WI38 (cell line): ENCODE data around the gene DCUN1D3.

Experiments used
- H3K4me3 ChIP-seq: 2 replicates; pipeline ENCODE4 v1.5.1; 2011; ENCODE audit warnings: low read depth, mild to moderate bottlenecking, control low read depth, low read length
- CTCF ChIP-seq: IDR thresholded peaks from 2 replicates; pipeline ENCODE4 v1.5.1; 2012; ENCODE audit warnings: low read depth, mild to moderate bottlenecking, control low read depth, low read length

The DCUN1D3 gene

DNA sequence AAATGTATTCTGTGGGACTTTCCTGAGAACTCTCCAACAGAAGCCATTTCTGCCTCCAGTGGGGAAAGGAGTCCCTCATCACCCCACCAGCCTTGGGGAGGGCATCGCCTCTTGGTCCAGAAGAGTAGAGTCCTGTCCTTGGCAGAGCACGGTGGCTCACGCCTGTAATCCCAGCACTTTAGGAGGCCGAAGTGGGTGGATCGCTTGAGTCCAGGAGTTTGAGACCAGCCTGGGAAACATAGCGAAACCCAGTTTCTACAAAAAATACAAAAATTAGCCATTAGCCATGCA is 41.4 kb upstream of the DCUN1D3 start:
- no peak overlapping the region for H3K4me3 ChIP-seq
- no peak for TF ChIP-seq CTCF

DNA sequence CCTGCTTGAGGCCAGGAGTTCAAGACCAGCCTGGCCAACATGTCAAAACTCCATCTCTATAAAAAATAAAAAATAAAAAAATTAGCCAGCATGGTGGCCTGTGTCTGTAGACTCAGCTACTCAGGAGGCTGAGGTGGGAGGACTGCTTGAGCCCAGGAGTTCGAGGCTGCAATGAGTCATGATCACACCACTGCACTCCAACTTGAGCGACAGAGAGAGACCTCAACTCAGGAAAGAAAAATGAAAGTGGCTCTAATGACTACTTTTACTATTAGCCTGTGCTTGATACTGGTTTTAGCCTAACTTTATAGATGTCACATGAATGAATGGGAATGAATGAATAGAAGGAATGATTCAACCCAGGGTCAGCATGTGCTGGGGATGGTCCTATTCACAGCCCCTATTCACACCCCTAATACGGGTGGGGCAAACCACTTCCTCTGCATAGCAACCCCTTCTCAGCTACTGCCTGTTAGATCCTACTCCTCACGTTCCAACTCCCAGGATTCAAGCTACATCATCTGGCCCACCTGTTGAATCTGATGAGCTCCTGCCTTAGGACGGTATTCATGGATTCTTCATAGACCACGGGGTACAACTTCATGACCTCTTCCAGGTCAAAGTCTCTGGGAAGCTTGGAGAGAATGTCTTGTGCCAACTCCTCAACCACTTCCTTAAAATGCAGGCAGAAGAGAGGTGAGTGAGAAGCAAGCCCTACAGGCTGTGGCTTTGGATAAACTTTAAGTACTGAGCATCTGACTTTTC is 40.9 kb upstream of the DCUN1D3 start:
- H3K4me3 ChIP-seq, result no peak overlapping the region
- TF ChIP-seq CTCF, result no peak

DNA sequence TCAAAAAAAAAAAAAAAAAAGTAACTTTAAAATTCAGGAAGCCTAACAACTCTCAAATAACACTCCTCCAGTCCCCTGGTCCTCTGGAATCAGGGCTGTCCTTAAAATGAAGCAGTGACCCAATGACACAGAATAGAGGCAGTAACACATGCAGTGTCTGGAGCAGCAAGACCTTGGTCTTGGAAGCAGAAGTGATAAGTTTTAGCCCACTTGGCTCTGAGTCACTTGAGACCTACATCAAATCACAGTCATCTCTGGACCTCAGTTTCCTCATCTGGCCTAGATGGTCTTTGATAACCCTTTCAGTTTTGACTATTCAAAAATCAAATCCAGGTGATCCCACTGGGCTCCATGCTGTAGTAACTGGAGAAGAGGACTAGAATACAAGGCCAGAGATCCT is 39.5 kb upstream of the DCUN1D3 start:
- no peak overlapping the region for H3K4me3 ChIP-seq
- no peak for TF ChIP-seq CTCF

DNA sequence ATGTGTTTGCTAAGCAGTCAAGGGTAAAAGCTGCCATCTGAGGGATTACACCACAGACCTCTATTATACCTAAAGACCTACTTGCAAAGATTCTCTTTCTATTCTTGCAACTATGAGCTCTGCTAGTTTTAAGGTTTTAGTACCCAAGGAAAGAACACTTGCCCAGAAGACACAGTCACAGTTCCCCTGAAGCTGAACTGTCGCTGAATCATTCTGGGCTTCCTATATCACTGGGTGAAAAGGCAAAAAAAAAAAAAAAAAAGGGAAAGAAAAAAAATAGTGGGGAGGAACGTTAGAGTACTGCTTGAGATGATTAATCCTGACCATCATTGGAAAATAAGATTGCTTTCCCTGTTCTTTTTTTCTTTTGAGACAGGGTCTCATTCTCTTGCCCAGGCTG is 38.3 kb upstream of the DCUN1D3 start:
- no peak for TF ChIP-seq CTCF
- H3K4me3 ChIP-seq, result no peak overlapping the region

DNA sequence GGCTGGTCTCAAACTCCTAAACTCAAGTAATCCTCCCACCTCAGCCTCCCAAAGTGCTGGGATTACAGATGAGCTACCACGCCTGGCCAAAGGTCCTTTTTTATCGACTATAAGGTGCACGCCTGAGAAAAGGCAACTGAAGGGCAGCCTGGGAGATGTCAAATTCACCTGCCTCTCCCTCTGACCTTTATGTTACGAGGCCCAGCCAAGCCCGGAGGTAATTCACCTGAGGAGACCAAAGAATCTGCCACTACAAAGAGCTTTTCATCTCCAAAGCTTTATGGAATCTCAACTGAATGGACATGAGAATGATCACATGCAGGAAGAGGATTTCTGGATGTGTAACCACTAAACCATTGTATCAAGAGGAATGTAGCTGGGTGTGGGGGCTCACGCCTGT is 37.6 kb upstream of the DCUN1D3 start:
- TF ChIP-seq CTCF, result no peak
- no peak overlapping the region for H3K4me3 ChIP-seq

DNA sequence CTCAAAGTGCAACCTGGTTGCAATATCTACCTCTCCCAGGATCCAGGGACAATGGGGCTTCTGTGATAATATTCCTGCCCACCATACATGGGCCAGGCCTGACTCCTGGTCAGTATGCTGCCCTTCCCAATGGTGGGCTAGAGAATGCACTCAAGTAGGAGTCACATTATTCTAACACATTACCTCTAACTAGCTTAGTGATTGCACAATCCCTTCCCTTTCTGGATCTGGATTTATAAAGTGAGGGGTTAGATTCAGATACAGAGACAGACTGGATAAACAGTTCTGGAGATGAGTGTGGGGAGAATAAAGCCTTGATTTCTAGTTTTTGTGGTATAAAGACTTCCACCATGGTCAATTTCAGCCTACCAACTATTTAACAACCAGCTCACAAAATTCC is 33.4 kb upstream of the DCUN1D3 start:
- no peak overlapping the region for H3K4me3 ChIP-seq
- no peak for TF ChIP-seq CTCF

- H3K4me3 ChIP-seq, result no peak overlapping the region
- TF ChIP-seq CTCF, result no peak
Measured at GRCh38 chr16:20931066-20931600, 31.0 kb upstream of the DCUN1D3 start.
